ENCODE measurements around the gene EPHB3.

Gene EPHB3

DNA sequence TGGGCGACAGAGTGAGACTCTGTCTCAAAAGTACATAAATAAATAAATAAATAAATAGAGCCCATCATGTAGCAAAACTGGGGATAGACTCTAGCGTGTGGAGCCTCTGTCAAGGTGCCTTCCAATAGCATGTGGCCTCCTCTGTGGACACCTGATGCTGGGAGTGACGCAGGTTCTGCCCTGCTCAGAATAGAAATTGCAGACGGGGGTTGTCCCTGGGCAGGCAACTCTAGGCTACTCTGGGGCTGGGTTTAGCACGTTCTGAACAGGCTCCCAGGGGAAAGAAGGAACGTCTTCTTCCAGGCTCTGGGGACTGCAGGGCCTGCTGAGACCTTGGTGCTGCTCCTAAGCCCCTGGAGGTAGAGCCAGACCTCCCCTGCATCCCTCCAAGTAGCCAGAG, 65.3 kb downstream of the EPHB3 start:
- H3K9ac ChIP-seq (ENCODE audit: low read length) = no peak overlapping the region
- H3K27ac ChIP-seq (ENCODE audit: low read depth, low read length) = no peak overlapping the region
- H3K9me3 ChIP-seq (ENCODE audit: low read length) = no peaks in the 10 kb centered on the region
- H3K4me3 ChIP-seq (ENCODE audit: low read depth in 1 of 2, low read length in 2 of 2) = no peak overlapping the region
- H3K4me1 ChIP-seq (ENCODE audit: insufficient read depth, low read length) = no peaks in the 10 kb centered on the region
- no peaks in the 10 kb centered on the region for H3K27me3 ChIP-seq (ENCODE audit: control insufficient read depth in 1 of 2, insufficient read depth in 2 of 2, low read length in 2 of 2)
- no peaks in the 10 kb centered on the region for H3K36me3 ChIP-seq (ENCODE audit: insufficient read depth, low read length)

DNA sequence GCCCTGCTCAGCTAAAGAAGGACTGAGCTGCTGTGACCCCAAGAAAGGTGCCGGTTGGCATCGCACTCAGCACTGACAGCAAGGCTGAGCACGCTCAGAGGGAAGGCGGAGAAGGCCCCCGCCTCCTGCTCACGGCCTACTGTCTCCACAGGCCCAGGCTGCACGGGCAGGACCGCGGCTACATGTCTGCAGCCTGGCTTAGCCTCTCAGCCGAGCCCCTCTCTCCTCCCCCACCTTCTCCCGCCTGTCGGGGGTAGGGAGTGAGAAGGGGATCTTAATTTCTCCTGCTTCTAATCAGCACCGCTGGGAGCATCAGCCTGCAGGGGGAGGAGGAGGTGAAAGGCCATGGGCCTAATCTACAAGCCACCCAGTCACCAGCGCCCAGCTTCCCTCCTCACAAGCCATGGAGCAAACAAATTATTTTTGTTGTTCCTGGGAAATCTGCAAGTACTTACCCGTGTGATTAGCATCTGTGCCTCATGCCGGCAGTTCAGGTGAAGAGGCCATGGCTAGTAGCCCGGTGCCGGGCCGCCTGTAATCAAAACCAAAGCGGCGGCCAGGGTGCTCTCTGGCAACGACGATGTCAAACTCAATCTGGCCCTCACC, 68.1 kb downstream of the EPHB3 start:
- Histone ChIP-seq H3K36me3 (ENCODE audit: insufficient read depth, low read length) (no peaks in the 10 kb centered on the region), H3K4me3 (ENCODE audit: low read depth in 1 of 2, low read length in 2 of 2) (no peak overlapping the region), H3K4me1 (ENCODE audit: insufficient read depth, low read length) (no peaks in the 10 kb centered on the region), H3K27ac (ENCODE audit: low read depth, low read length) (no peak overlapping the region), H3K27me3 (ENCODE audit: control insufficient read depth in 1 of 2, insufficient read depth in 2 of 2, low read length in 2 of 2) (no peaks in the 10 kb centered on the region), H3K9ac (ENCODE audit: low read length) (no peak overlapping the region), H3K9me3 (ENCODE audit: low read length) (no peaks in the 10 kb centered on the region)

DNA sequence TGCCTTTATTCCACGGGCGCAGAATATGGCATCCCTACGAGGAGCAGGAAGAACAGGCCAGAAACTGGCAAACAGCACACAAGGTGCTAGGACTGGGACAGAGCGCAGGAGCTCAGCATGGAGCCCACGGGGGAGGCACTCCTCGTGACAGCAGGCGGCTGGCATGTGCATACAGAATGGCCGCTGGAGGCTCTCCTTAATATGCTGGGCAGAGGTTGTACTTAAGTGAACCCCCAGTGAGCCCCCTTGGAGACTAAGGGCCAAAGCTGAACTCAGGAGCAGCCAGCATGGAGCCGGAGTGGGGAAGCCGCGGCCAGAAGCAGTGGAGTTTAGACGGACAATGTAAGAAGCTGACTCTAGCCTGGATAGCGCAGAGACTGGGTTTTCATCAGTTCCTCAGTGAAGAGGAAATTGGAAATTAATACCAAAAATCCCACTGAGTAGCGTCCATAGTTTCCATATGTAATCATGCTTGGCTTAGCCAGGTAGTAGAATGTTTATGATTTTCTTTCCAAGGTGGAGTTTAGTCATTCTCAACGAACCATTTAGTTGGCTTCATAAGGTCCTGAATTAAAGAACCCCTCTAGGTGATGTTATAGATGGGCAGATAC, 69.4 kb downstream of the EPHB3 start:
- H3K27me3 ChIP-seq (ENCODE audit: control insufficient read depth in 1 of 2, insufficient read depth in 2 of 2, low read length in 2 of 2) = no peaks in the 10 kb centered on the region
- H3K4me3 ChIP-seq (ENCODE audit: low read depth in 1 of 2, low read length in 2 of 2) = no peak overlapping the region
- no peaks in the 10 kb centered on the region for H3K9me3 ChIP-seq (ENCODE audit: low read length)
- H3K27ac ChIP-seq (ENCODE audit: low read depth, low read length) = no peak overlapping the region
- H3K9ac ChIP-seq (ENCODE audit: low read length) = no peak overlapping the region
- H3K4me1 ChIP-seq (ENCODE audit: insufficient read depth, low read length) = no peaks in the 10 kb centered on the region
- H3K36me3 ChIP-seq (ENCODE audit: insufficient read depth, low read length) = no peaks in the 10 kb centered on the region

DNA sequence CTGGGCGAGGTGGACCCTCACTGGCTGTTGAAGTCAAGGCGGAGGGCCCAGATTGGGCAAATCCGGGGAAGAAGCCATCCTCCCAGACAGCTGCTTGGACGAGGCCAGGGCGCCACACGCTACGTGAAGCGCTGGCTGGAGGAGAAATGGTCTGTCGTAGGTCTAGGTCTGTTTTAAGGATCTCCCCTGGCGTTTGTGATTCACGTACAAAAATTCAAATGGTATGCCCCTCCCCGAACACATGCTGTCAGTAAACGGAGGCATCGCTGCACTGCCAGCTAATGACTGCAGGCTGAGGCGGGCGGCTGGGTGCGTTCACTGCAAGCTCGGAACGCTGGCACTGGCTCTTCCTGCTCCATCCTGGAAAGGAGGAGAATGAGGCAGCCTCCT, 69.9 kb downstream of the EPHB3 start:
- Histone ChIP-seq H3K4me3 (ENCODE audit: low read depth in 1 of 2, low read length in 2 of 2) (no peak overlapping the region), H3K27ac (ENCODE audit: low read depth, low read length) (no peak overlapping the region), H3K4me1 (ENCODE audit: insufficient read depth, low read length) (no peaks in the 10 kb centered on the region), H3K36me3 (ENCODE audit: insufficient read depth, low read length) (no peaks in the 10 kb centered on the region), H3K27me3 (ENCODE audit: control insufficient read depth in 1 of 2, insufficient read depth in 2 of 2, low read length in 2 of 2) (no peaks in the 10 kb centered on the region), H3K9me3 (ENCODE audit: low read length) (no peaks in the 10 kb centered on the region), H3K9ac (ENCODE audit: low read length) (no peak overlapping the region)
